Lower leg skin (tissue), 4 donors: ENCODE results near the gene TUFT1. TPM values are rescaled to one million over a fixed set of nuclear protein-coding genes. Genes with fewer than 3 reads are reported as not detected.

Experiments
- DNase-seq, 2 donors: peaks; one replicate each; pipeline ENCODE4 v3.0.0-alpha.2; 2019; ENCODE audit warnings: low spot score in 2 of 2
- H3K4me3 ChIP-seq: fragments of 200-600 bp; sonication (generic); 2 replicates; pipeline ENCODE4 v1.5.1; 2017; ENCODE audit warnings: mild to moderate bottlenecking, low read depth; ENCODE audit not compliant: poor library complexity, severe bottlenecking
- CTCF ChIP-seq, 3 donors: fragments of 450-650 bp; IDR thresholded peaks; one replicate each; pipeline ENCODE4 v1.5.1; 2016; ENCODE audit warnings: antibody characterized with exemption in 3 of 3, mild to moderate bottlenecking in 3 of 3, moderate library complexity in 2 of 3
- POLR2A ChIP-seq, 2 donors: fragments of 450-650 bp; IDR thresholded peaks; one replicate each; pipeline ENCODE4 v1.6.1; 2016 to 2017; ENCODE audit warnings: antibody characterized with exemption in 2 of 2, mild to moderate bottlenecking in 1 of 2, moderate library complexity in 1 of 2
- WGBS, 2 donors: methylation state at CpG; one replicate each; pipeline ENCODE4 v1.1.5; 2018; 5-methylcytosine and 5-hydroxymethylcytosine counted together
- intact Hi-C: fragments of 100-400 bp; cut with DNase I; formaldehyde crosslinking; loops from one replicate; pipeline ENCODE4 v1.15.0; 2023; ENCODE audit warnings: low total_unique reads
- total RNA-seq, 4 donors: library from RNA; depleted of rRNA; stranded (reverse); fragments of >200 nt; gene quantifications; one replicate each; pipeline ENCODE4 v1.1.0, GENCODE V29; 2016

TUFT1 gene
- total RNA-seq, 4 donors from 2014 or later, result 140 to 186 (median 161) TPM

DNA sequence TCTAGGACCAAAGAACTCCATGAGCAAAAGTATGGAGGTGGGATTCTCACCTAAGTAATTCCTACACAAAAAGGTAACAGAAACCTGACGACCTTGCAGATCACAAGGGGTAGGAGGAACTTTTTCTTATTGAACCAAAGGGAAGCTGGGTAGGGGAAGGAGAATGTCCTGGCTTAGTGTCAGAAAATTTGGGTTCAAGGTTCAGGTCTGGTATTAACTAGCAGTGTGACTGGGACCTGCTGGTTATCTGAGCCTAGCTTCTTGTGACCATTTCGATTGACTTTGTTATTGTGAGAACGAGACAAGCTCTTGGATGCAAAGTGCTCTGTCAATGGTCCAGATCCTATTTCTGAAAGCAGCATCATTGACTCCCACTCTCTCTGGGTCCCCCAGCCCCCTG, 66.7 kb downstream of the TUFT1 start:
- TF ChIP-seq POLR2A (IDR thresholded peaks at IDR 0.05) (no peak), CTCF (IDR thresholded peaks at IDR 0.05) (no peak)
- no peak overlapping the region for H3K4me3 ChIP-seq
- intact Hi-C loops, result no loop called here
- DNase-seq, result no peak
- WGBS, 2 donors, result 82 to 87% methylated on average over 3 of the region's 3 CpGs

DNA sequence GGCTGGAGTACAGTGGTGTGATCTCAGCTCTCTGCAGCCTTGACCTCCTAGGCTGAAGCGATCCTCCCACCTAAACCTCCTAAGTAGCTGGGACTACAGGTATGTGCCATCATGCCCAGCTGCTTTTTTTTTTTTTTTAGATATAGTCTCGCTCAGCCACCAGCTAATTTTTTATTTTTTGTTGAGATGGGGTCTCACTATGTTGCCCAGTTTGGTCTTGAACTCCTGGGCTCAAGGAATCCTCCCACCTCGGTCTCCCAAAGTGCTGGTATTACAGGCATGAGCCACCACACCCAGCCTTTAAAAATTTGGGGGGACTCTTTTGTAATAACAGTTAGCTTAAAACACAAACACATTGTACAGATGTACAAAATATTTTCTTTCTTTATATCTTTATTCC, 70.0 kb downstream of the TUFT1 start:
- DNase-seq, result no peak
- intact Hi-C loops, result no loop called here
- 93 to 94% methylated on average over 3 of the region's 3 CpGs for WGBS, 2 donors
- no peak overlapping the region for H3K4me3 ChIP-seq
- TF ChIP-seq POLR2A (IDR thresholded peaks at IDR 0.05), result no peak
- TF ChIP-seq CTCF (IDR thresholded peaks at IDR 0.05), result no peak

GRCh38 chr1:151611288-151611790, 71.2 kb downstream of the TUFT1 start:
- DNase-seq, result peak in 1 of 2 donors; percentile 78
- no peak overlapping the region for H3K4me3 ChIP-seq
- TF ChIP-seq CTCF (IDR thresholded peaks at IDR 0.05) (no peak), POLR2A (IDR thresholded peaks at IDR 0.05) (no peak)
- 5 to 7% methylated on average over 6 of the region's 6 CpGs for WGBS, 2 donors
- intact Hi-C loops, result no loop called here

- DNase-seq, result peak; percentile 94 to 98
- no peak for TF ChIP-seq POLR2A (IDR thresholded peaks at IDR 0.05)
- no peak for TF ChIP-seq CTCF (IDR thresholded peaks at IDR 0.05)
- peak within 1 kb of the TSS; percentile 95 for H3K4me3 ChIP-seq
- WGBS, 2 donors, result 1 to 2% methylated on average over 37 to 48 of the region's 79 CpGs
- intact Hi-C loops, result no loop called here
Observed at GRCh38 chr1:151611832-151612500, 71.9 kb downstream of the TUFT1 start, which contains the start of gene SNX27. SNX27 (plus strand) TSS chr1:151612050; CDS start chr1:151612202, 152 bp downstream.

- intact Hi-C loops, result no loop called here
Observed at GRCh38 chr1:151612501-151613281, 72.6 kb downstream of the TUFT1 start.

More at GRCh38 chr1:151612501-151613281, 72.6 kb downstream of the TUFT1 start:
- no peak for TF ChIP-seq CTCF (IDR thresholded peaks at IDR 0.05)
- TF ChIP-seq POLR2A (IDR thresholded peaks at IDR 0.05), result no peak
- DNase-seq, result peak; percentile 33 to 91
- H3K4me3 ChIP-seq, result peak overlapping the region; percentile 95
- WGBS, 2 donors, result 2% methylated on average over 36 to 37 of the region's 44 CpGs
